Measurements from ENCODE around the gene PIK3CB.

The PIK3CB gene

GRCh38 chr3:138775254-138775595 lies 59.5 kb downstream of the PIK3CB start:
- H3K9me2 ChIP-seq (ENCODE audit: low read depth, low read length): no peaks in the 10 kb centered on the region
- H3K27ac ChIP-seq (ENCODE audit: low read depth, low read length, poor library complexity, severe bottlenecking): no peak overlapping the region
- H4K20me1 ChIP-seq (ENCODE audit: insufficient read depth, low read length): no peaks in the 10 kb centered on the region
- H2AFZ ChIP-seq (ENCODE audit: low read length): no peak overlapping the region
- TF ChIP-seq EZH2 (IDR thresholded peaks at IDR 0.05; ENCODE audit: borderline replicate concordance, low read length) (no peak), CTCF (IDR thresholded peaks at IDR 0.05; ENCODE audit: low read length) (no peak)
- H3K36me3 ChIP-seq (ENCODE audit: insufficient read depth, low read length): no peaks in the 10 kb centered on the region
- no peaks in the 10 kb centered on the region for H3K27me3 ChIP-seq (ENCODE audit: insufficient read depth, low read length)
- H3F3A ChIP-seq (ENCODE audit: insufficient read depth, low read length): no peaks in the 10 kb centered on the region
- H3K4me1 ChIP-seq (ENCODE audit: insufficient read depth, low read length, severe bottlenecking): no peaks in the 10 kb centered on the region
- no peaks in the 10 kb centered on the region for H3K79me2 ChIP-seq (ENCODE audit: insufficient read depth, low read length)
- H3K4me3 ChIP-seq (ENCODE audit: low read depth, low read length, poor library complexity, severe bottlenecking): no peak overlapping the region
- no peak overlapping the region for H3K4me2 ChIP-seq (ENCODE audit: low read length)
- no peak overlapping the region for H3K9ac ChIP-seq (ENCODE audit: low read length)
- no peaks in the 10 kb centered on the region for H3K9me3 ChIP-seq (ENCODE audit: low read length)

- no peak overlapping the region for H3K4me2 ChIP-seq (ENCODE audit: low read length)
- no peak overlapping the region for H3K9ac ChIP-seq (ENCODE audit: low read length)
Observed at GRCh38 chr3:138774529-138775253, 60.0 kb downstream of the PIK3CB start.

GRCh38 chr3:138771585-138771984 lies 63.1 kb downstream of the PIK3CB start:
- Histone ChIP-seq H3K79me2 (ENCODE audit: insufficient read depth, low read length) (no peaks in the 10 kb centered on the region), H3K4me3 (ENCODE audit: low read depth, low read length, poor library complexity, severe bottlenecking) (no peak overlapping the region), H3K9me2 (ENCODE audit: low read depth, low read length) (no peaks in the 10 kb centered on the region), H4K20me1 (ENCODE audit: insufficient read depth, low read length) (no peaks in the 10 kb centered on the region), H3F3A (ENCODE audit: insufficient read depth, low read length) (no peaks in the 10 kb centered on the region), H3K27me3 (ENCODE audit: insufficient read depth, low read length) (no peaks in the 10 kb centered on the region), H3K27ac (ENCODE audit: low read depth, low read length, poor library complexity, severe bottlenecking) (no peak overlapping the region), H3K4me2 (ENCODE audit: low read length) (no peak overlapping the region), H3K9ac (ENCODE audit: low read length) (no peak overlapping the region), H3K9me3 (ENCODE audit: low read length) (peaks cover 30% of the 10 kb centered on the region), H3K4me1 (ENCODE audit: insufficient read depth, low read length, severe bottlenecking) (no peaks in the 10 kb centered on the region), H2AFZ (ENCODE audit: low read length) (no peak overlapping the region), H3K36me3 (ENCODE audit: insufficient read depth, low read length) (peaks cover 32% of the 10 kb centered on the region)
- TF ChIP-seq CTCF (IDR thresholded peaks at IDR 0.05; ENCODE audit: low read length) (no peak), EZH2 (IDR thresholded peaks at IDR 0.05; ENCODE audit: borderline replicate concordance, low read length) (no peak)

More at GRCh38 chr3:138774529-138775253, 60.0 kb downstream of the PIK3CB start:
- Histone ChIP-seq H3K4me3 (ENCODE audit: low read depth, low read length, poor library complexity, severe bottlenecking) (no peak overlapping the region), H3K9me3 (ENCODE audit: low read length) (peaks cover 5% of the 10 kb centered on the region; the same call in 1 of the 2 replicates), H3K36me3 (ENCODE audit: insufficient read depth, low read length) (peaks cover 2% of the 10 kb centered on the region; the same call in 1 of the 2 replicates), H2AFZ (ENCODE audit: low read length) (no peak overlapping the region), H4K20me1 (ENCODE audit: insufficient read depth, low read length) (no peaks in the 10 kb centered on the region), H3K79me2 (ENCODE audit: insufficient read depth, low read length) (no peaks in the 10 kb centered on the region), H3K9me2 (ENCODE audit: low read depth, low read length) (no peaks in the 10 kb centered on the region), H3K27me3 (ENCODE audit: insufficient read depth, low read length) (no peaks in the 10 kb centered on the region), H3F3A (ENCODE audit: insufficient read depth, low read length) (no peaks in the 10 kb centered on the region), H3K27ac (ENCODE audit: low read depth, low read length, poor library complexity, severe bottlenecking) (no peak overlapping the region), H3K4me1 (ENCODE audit: insufficient read depth, low read length, severe bottlenecking) (no peaks in the 10 kb centered on the region)
- TF ChIP-seq CTCF (IDR thresholded peaks at IDR 0.05; ENCODE audit: low read length): no peak
- no peak for TF ChIP-seq EZH2 (IDR thresholded peaks at IDR 0.05; ENCODE audit: borderline replicate concordance, low read length)

Data from OCI-LY1 (cell line).